ENCODE data around the gene COL28A1.

GRCh38 chr7:7567898-7568531 lies 32.3 kb upstream of the COL28A1 start:
- TF ChIP-seq YY1 (IDR thresholded peaks at IDR 0.05; ENCODE audit: insufficient read depth, insufficient read length) (no peak), SUZ12 (IDR thresholded peaks at IDR 0.05; ENCODE audit: extremely low read depth, insufficient read depth, insufficient read length) (no peak), ZNF274 (IDR thresholded peaks at IDR 0.05; ENCODE audit: low read depth, low read length) (no peak)

Data from NT2/D1 (cell line).